Muscle layer of colon (tissue), 2 donors: ENCODE measurements around the gene BRD4.
"Not testable (repeated sequence)": the region's sequence is repeated elsewhere in the genome, so short reads cannot be mapped to it uniquely, and the experiment has no call there.

Source experiments
- H3K27ac ChIP-seq: one replicate; pipeline ENCODE4 v1.7.0; 2013; ENCODE audit warnings: low read depth, mild to moderate bottlenecking, low read length, moderate library complexity
- H3K27me3 ChIP-seq, 2 donors: one replicate each; pipeline ENCODE4 v1.7.0; 2013; ENCODE audit warnings: low read length in 2 of 2, mild to moderate bottlenecking in 2 of 2; ENCODE audit not compliant: insufficient read depth in 2 of 2, control insufficient read depth in 1 of 2
- H3K36me3 ChIP-seq: one replicate; pipeline ENCODE4 v1.7.0; 2013; ENCODE audit warnings: mild to moderate bottlenecking, low read length; ENCODE audit not compliant: insufficient read depth
- H3K4me1 ChIP-seq: one replicate; pipeline ENCODE4 v1.7.0; 2013; ENCODE audit warnings: mild to moderate bottlenecking, low read length; ENCODE audit not compliant: insufficient read depth
- H3K4me3 ChIP-seq, 2 donors: one replicate each; pipeline ENCODE4 v1.7.0; 2013; ENCODE audit warnings: low read length in 2 of 2, low read depth in 1 of 2, mild to moderate bottlenecking in 1 of 2, moderate library complexity in 1 of 2
- H3K9ac ChIP-seq: one replicate; pipeline ENCODE4 v1.7.0; 2013; ENCODE audit warnings: low read length
- H3K9me3 ChIP-seq: one replicate; pipeline ENCODE4 v1.7.0; 2013; ENCODE audit warnings: mild to moderate bottlenecking, low read length
- donor health status: abdominal sarcoma.
- donor health status: Adenocarcinoma of cecum.

BRD4 gene

GRCh38 chr19:15372470-15372869, 40.1 kb upstream of the BRD4 start:
- H3K27me3 ChIP-seq, result no peaks in the 10 kb centered on the region
- peaks cover 57% of the 10 kb centered on the region for H3K36me3 ChIP-seq
- H3K9ac ChIP-seq, result no peak overlapping the region
- H3K4me1 ChIP-seq, result peaks cover 18% of the 10 kb centered on the region
- H3K9me3 ChIP-seq, result no peaks in the 10 kb centered on the region
- no peak overlapping the region for H3K27ac ChIP-seq
- H3K4me3 ChIP-seq, result no peak overlapping the region

- Histone ChIP-seq H3K9me3 (no peaks in the 10 kb centered on the region), H3K27ac (no peak overlapping the region), H3K36me3 (peaks cover 59% of the 10 kb centered on the region), H3K9ac (no peak overlapping the region), H3K4me3 (no peak overlapping the region), H3K4me1 (peaks cover 12% of the 10 kb centered on the region), H3K27me3 (no peaks in the 10 kb centered on the region)
These were observed 39.5 kb upstream of the BRD4 start for GRCh38 chr19:15371786-15372380.

- Histone ChIP-seq H3K27ac (no peak overlapping the region), H3K36me3 (peaks cover 59% of the 10 kb centered on the region), H3K4me1 (peaks cover 7% of the 10 kb centered on the region), H3K9me3 (no peaks in the 10 kb centered on the region), H3K4me3 (no peak overlapping the region), H3K9ac (no peak overlapping the region), H3K27me3 (no peaks in the 10 kb centered on the region)
These were observed 38.8 kb upstream of the BRD4 start for GRCh38 chr19:15371119-15371518.

GRCh38 chr19:15369594-15369891, 37.2 kb upstream of the BRD4 start:
- Histone ChIP-seq H3K4me3 (no peak overlapping the region), H3K36me3 (peaks cover 72% of the 10 kb centered on the region), H3K9ac (no peak overlapping the region), H3K9me3 (no peaks in the 10 kb centered on the region), H3K4me1 (peaks cover under 1% of the 10 kb centered on the region), H3K27ac (no peak overlapping the region), H3K27me3 (no peaks in the 10 kb centered on the region)

GRCh38 chr19:15368798-15369593, 36.7 kb upstream of the BRD4 start:
- H3K27ac ChIP-seq, result no peak overlapping the region
- no peaks in the 10 kb centered on the region for H3K4me1 ChIP-seq
- H3K9ac ChIP-seq, result no peak overlapping the region
- H3K36me3 ChIP-seq, result peaks cover 73% of the 10 kb centered on the region
- no peaks in the 10 kb centered on the region for H3K27me3 ChIP-seq
- H3K9me3 ChIP-seq, result no peaks in the 10 kb centered on the region
- no peak overlapping the region for H3K4me3 ChIP-seq

GRCh38 chr19:15368051-15368632, 35.8 kb upstream of the BRD4 start:
- H3K4me1 ChIP-seq, result no peaks in the 10 kb centered on the region
- no peak overlapping the region for H3K9ac ChIP-seq
- H3K27me3 ChIP-seq, result no peaks in the 10 kb centered on the region
- H3K36me3 ChIP-seq, result peaks cover 72% of the 10 kb centered on the region
- no peak overlapping the region for H3K27ac ChIP-seq
- H3K4me3 ChIP-seq, result no peak overlapping the region
- no peaks in the 10 kb centered on the region for H3K9me3 ChIP-seq

GRCh38 chr19:15367439-15367838, 35.1 kb upstream of the BRD4 start:
- Histone ChIP-seq H3K27me3 (no peaks in the 10 kb centered on the region), H3K4me3 (no peak overlapping the region), H3K36me3 (peaks cover 65% of the 10 kb centered on the region), H3K4me1 (no peaks in the 10 kb centered on the region), H3K9me3 (no peaks in the 10 kb centered on the region), H3K27ac (no peak overlapping the region), H3K9ac (no peak overlapping the region)

GRCh38 chr19:15365264-15365663, 32.9 kb upstream of the BRD4 start:
- Histone ChIP-seq H3K9ac (no peak overlapping the region), H3K4me1 (no peaks in the 10 kb centered on the region), H3K4me3 (no peak overlapping the region), H3K36me3 (peaks cover 64% of the 10 kb centered on the region), H3K27me3 (no peaks in the 10 kb centered on the region), H3K27ac (no peak overlapping the region), H3K9me3 (no peaks in the 10 kb centered on the region)

GRCh38 chr19:15363791-15364190, 31.5 kb upstream of the BRD4 start:
- not testable (repeated sequence) for H3K9ac ChIP-seq, H3K4me1 ChIP-seq, H3K27me3 ChIP-seq, H3K9me3 ChIP-seq, H3K4me3 ChIP-seq, H3K27ac ChIP-seq
- peaks cover 60% of the 10 kb centered on the region for H3K36me3 ChIP-seq

GRCh38 chr19:15363048-15363447, 30.7 kb upstream of the BRD4 start:
- peaks cover 59% of the 10 kb centered on the region for H3K36me3 ChIP-seq
- not testable (repeated sequence) for H3K9ac ChIP-seq, H3K27ac ChIP-seq, H3K9me3 ChIP-seq, H3K4me3 ChIP-seq, H3K27me3 ChIP-seq, H3K4me1 ChIP-seq

- not testable (repeated sequence) for H3K4me3 ChIP-seq, H3K9ac ChIP-seq, H3K4me1 ChIP-seq, H3K9me3 ChIP-seq, H3K27me3 ChIP-seq, H3K27ac ChIP-seq
- H3K36me3 ChIP-seq, result peaks cover 57% of the 10 kb centered on the region
These were observed 27.7 kb upstream of the BRD4 start for GRCh38 chr19:15360015-15360414.

- no peaks in the 10 kb centered on the region for H3K4me1 ChIP-seq
- H3K27ac ChIP-seq, result no peak overlapping the region
- no peaks in the 10 kb centered on the region for H3K27me3 ChIP-seq
- no peak overlapping the region for H3K4me3 ChIP-seq
- H3K9me3 ChIP-seq, result no peaks in the 10 kb centered on the region
- no peak overlapping the region for H3K9ac ChIP-seq
- H3K36me3 ChIP-seq, result peaks cover 62% of the 10 kb centered on the region
These were observed 26.6 kb upstream of the BRD4 start for GRCh38 chr19:15358918-15359317.
